ENCODE data around the gene HFE.

- TF ChIP-seq POLR2A (IDR thresholded peaks at IDR 0.05) (no peak), CTCF (IDR thresholded peaks at IDR 0.05) (no peak)
Measured at GRCh38 chr6:26123675-26123946, 36.4 kb downstream of the HFE start.
